NCI-H187 treated with DMSO at 0.1 percent for 48 hours (cell line): Measurements from ENCODE around the gene GEN1.
A peak's percentile ranks its signal among the peaks of the same experiment; 100 is the strongest.

ENCODE experiments used
- DNase-seq: peaks from one replicate; lab custom pipeline; 2025; lab: John Stamatoyannopoulos, UW

Gene GEN1

GRCh38 chr2:17753803-17754663 is at the start of gene GEN1, which contains the start of gene SMC6:
Gene GEN1 (plus strand): TSS chr2:17754138. CDS start chr2:17759944, 5,806 bp downstream.
Gene SMC6 (minus strand): TSS chr2:17753810. CDS start chr2:17745946, 7,864 bp downstream.
- peak; percentile 80 for DNase-seq

- no peak for DNase-seq
These were observed 47.1 kb upstream of the GEN1 start for GRCh38 chr2:17706845-17707244.

GRCh38 chr2:17708501-17708900 is 45.4 kb upstream of the GEN1 start:
- DNase-seq: no peak

GRCh38 chr2:17709897-17710296 is 44.0 kb upstream of the GEN1 start:
- DNase-seq: no peak

- DNase-seq: no peak
These were observed 43.2 kb upstream of the GEN1 start for GRCh38 chr2:17710547-17711248.

GRCh38 chr2:17713291-17713690 is 40.6 kb upstream of the GEN1 start:
- no peak for DNase-seq

- DNase-seq: no peak
These were observed 36.3 kb upstream of the GEN1 start for GRCh38 chr2:17717666-17718065.

GRCh38 chr2:17718689-17719088 is 35.2 kb upstream of the GEN1 start:
- no peak for DNase-seq

GRCh38 chr2:17719562-17720371 is 34.2 kb upstream of the GEN1 start:
- no peak for DNase-seq

- DNase-seq: no peak
These were observed 25.7 kb upstream of the GEN1 start for GRCh38 chr2:17728210-17728609.

- no peak for DNase-seq
These were observed 24.1 kb upstream of the GEN1 start for GRCh38 chr2:17729880-17730279.

- no peak for DNase-seq
These were observed 20.3 kb upstream of the GEN1 start for GRCh38 chr2:17733599-17733998.

- DNase-seq: no peak
These were observed 18.1 kb upstream of the GEN1 start for GRCh38 chr2:17735864-17736263.

GRCh38 chr2:17736989-17737388 is 16.9 kb upstream of the GEN1 start:
- DNase-seq: no peak

- no peak for DNase-seq
These were observed 13.7 kb upstream of the GEN1 start for GRCh38 chr2:17740203-17740602.

- no peak for DNase-seq
These were observed 6.1 kb upstream of the GEN1 start for GRCh38 chr2:17747684-17748452.

GRCh38 chr2:17748745-17749144 is 5.2 kb upstream of the GEN1 start:
- DNase-seq: no peak

GRCh38 chr2:17749753-17750438 is 4.0 kb upstream of the GEN1 start:
- DNase-seq: no peak

- DNase-seq: no peak
These were observed 1.7 kb upstream of the GEN1 start for GRCh38 chr2:17752246-17752645.

GRCh38 chr2:17752892-17753802 is 791 bp upstream of the GEN1 start:
- peak; percentile 3 for DNase-seq
